Osteocyte (in vitro differentiated cells): ENCODE measurements around the gene PGLYRP3. TPM values are rescaled to one million over a fixed set of nuclear protein-coding genes. Genes with fewer than 3 reads are reported as not detected.

Experiments used
- DNase-seq: peaks from one replicate; pipeline ENCODE4 v3.0.0; 2021; ENCODE audit warnings: mixed read lengths; ENCODE audit not compliant: unreplicated experiment; ENCODE audit errors: extremely low spot score
- H3K27ac Mint-ChIP-seq: one replicate; pipeline ENCODE4 v1.8.0; 2021; ENCODE audit warnings: mild to moderate bottlenecking, mixed read lengths; ENCODE audit not compliant: unreplicated experiment
- H3K27me3 Mint-ChIP-seq: one replicate; pipeline ENCODE4 v1.8.0; 2021; ENCODE audit warnings: mixed read lengths; ENCODE audit not compliant: unreplicated experiment
- H3K36me3 Mint-ChIP-seq: one replicate; pipeline ENCODE4 v1.8.0; 2021; ENCODE audit warnings: mixed read lengths; ENCODE audit not compliant: unreplicated experiment
- H3K4me1 Mint-ChIP-seq: one replicate; pipeline ENCODE4 v1.8.0; 2021; ENCODE audit warnings: mixed read lengths; ENCODE audit not compliant: unreplicated experiment
- H3K4me3 Mint-ChIP-seq: one replicate; pipeline ENCODE4 v1.8.0; 2021; ENCODE audit warnings: mild to moderate bottlenecking, moderate library complexity, mixed read lengths; ENCODE audit not compliant: unreplicated experiment
- H3K9me3 Mint-ChIP-seq: one replicate; pipeline ENCODE4 v1.8.0; 2021; ENCODE audit warnings: mixed read lengths; ENCODE audit not compliant: unreplicated experiment
- total RNA-seq: library from RNA; stranded (reverse); gene quantifications from 2 replicates; pipeline ENCODE4 v1.2.1, GENCODE V29; 2021
- TF ChIP-seq, protein P1 (sequence below): fragments of 200-600 bp; sonication (generic); IDR thresholded peaks from 2 replicates; pipeline ENCODE4 v1.5.0; 2021; ENCODE audit warnings: antibody characterized with exemption, mild to moderate bottlenecking, moderate library complexity

The PGLYRP3 gene
- total RNA-seq, 1 donor from 2014 or later = not detected

DNA sequence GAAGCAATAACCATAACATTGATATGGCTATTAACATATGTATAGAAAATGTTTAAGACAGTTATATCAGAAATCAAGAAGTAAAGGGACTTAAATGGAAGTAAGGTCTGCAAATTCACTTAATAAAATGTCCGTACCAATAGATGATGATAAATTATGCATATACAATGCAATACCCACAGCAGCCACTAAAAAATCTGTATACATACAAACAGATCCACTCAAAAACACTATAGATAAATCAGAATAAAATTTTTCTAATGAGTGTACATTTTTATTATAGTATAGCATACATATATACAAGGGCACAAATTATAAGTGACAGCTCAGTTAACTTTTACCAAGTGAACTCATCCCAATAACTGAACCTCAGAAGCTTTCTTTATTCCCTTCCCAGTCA is 47.3 kb downstream of the PGLYRP3 start:
- Mint-ChIP-seq H3K27ac (no peak overlapping the region), H3K4me1 (peaks cover 11% of the 10 kb centered on the region), H3K9me3 (no peaks in the 10 kb centered on the region), H3K36me3 (no peaks in the 10 kb centered on the region), H3K27me3 (peaks cover 64% of the 10 kb centered on the region), H3K4me3 (no peak overlapping the region)
- TF ChIP-seq, protein P1, sequence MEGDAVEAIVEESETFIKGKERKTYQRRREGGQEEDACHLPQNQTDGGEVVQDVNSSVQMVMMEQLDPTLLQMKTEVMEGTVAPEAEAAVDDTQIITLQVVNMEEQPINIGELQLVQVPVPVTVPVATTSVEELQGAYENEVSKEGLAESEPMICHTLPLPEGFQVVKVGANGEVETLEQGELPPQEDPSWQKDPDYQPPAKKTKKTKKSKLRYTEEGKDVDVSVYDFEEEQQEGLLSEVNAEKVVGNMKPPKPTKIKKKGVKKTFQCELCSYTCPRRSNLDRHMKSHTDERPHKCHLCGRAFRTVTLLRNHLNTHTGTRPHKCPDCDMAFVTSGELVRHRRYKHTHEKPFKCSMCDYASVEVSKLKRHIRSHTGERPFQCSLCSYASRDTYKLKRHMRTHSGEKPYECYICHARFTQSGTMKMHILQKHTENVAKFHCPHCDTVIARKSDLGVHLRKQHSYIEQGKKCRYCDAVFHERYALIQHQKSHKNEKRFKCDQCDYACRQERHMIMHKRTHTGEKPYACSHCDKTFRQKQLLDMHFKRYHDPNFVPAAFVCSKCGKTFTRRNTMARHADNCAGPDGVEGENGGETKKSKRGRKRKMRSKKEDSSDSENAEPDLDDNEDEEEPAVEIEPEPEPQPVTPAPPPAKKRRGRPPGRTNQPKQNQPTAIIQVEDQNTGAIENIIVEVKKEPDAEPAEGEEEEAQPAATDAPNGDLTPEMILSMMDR = no peak
- DNase-seq = no peak

DNA sequence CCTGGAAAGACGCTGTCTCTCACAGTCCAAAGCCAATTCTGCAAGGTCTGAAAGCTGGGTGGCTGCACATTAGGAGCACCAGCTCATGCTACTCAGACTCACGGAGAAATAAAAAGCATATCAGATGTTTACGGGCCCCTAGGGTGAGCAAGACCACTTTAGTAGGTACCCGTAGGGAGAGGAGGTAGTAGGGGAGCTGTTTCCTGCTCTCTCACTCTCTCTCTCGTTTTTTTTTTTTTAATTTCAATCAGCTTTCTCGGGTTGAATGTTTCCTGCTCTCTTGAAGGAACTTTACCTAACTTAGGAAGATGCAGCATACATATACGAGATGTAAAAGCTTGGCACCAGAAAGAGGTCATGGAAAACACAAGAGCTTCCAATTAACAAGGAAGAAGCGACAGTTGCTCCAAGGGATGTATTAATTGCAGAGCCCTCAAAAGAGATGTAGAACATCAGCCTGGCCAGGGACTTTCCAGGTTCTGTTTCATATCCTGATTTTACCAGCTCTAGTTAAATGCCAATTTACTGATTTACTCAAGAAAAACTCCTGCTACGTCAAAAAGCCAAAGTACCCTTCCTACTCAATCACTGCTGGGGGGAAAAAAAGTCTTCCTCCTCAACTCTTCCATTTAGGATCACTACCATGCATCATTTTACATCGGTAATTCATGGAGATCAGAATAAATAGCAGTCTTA is 50.1 kb downstream of the PGLYRP3 start:
- Mint-ChIP-seq H3K27me3 (peaks cover 76% of the 10 kb centered on the region), H3K4me1 (peaks cover 12% of the 10 kb centered on the region), H3K36me3 (no peaks in the 10 kb centered on the region), H3K4me3 (no peak overlapping the region), H3K9me3 (no peaks in the 10 kb centered on the region), H3K27ac (no peak overlapping the region)
- TF ChIP-seq, protein P1 = no peak
- no peak for DNase-seq

DNA sequence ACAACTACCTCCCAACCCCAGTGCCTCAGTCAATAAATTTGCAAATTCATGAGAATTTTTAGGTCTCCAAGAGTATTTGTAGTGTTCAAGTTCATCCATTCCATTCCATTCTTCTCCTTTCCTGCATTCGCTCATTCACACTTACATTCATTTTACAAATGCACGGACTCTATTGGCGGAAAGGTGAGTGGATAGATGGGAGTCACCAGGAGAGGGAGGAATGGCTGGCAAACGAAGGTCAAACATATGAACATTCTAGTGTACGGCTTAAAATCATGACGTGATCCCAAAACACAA is 50.7 kb downstream of the PGLYRP3 start:
- Mint-ChIP-seq H3K4me1 (peaks cover 12% of the 10 kb centered on the region), H3K36me3 (no peaks in the 10 kb centered on the region), H3K4me3 (peak overlapping the region; percentile 44), H3K27me3 (peaks cover 74% of the 10 kb centered on the region), H3K27ac (no peak overlapping the region), H3K9me3 (no peaks in the 10 kb centered on the region)
- DNase-seq = no peak
- TF ChIP-seq, protein P1 = no peak

DNA sequence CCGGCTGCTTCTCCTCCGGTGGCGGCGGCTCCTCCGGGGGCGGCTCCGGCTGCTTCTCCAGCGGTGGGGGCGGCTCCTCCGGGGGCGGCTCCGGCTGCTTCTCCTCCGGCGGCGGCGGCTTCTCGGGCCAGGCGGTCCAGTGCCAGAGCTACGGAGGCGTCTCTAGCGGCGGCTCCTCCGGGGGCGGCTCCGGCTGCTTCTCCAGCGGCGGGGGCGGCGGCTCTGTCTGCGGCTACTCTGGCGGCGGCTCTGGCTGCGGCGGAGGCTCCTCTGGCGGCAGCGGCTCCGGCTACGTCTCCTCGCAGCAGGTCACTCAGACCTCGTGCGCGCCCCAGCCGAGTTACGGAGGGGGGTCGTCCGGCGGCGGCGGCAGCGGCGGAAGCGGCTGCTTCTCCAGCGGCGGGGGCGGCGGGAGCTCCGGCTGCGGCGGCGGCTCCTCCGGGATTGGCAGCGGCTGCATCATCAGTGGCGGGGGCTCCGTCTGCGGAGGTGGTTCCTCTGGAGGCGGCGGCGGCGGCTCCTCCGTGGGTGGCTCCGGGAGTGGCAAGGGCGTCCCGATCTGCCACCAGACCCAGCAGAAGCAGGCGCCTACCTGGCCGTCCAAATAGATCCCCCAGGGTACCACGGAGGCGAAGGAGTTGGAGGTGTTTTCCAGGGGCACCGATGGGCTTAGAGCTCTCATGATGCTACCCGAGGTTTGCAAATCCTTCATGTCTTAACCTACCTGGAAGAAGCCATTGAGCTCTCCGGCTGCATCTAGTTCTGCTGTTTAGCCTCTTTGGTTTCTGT is 51.3 kb downstream of the PGLYRP3 start:
- Mint-ChIP-seq H3K36me3 (no peaks in the 10 kb centered on the region), H3K27me3 (peaks cover 70% of the 10 kb centered on the region), H3K4me3 (peak overlapping the region; percentile 44), H3K9me3 (no peaks in the 10 kb centered on the region), H3K27ac (no peak overlapping the region), H3K4me1 (peaks cover 12% of the 10 kb centered on the region)
- DNase-seq = no peak
- TF ChIP-seq, protein P1 = no peak

DNA sequence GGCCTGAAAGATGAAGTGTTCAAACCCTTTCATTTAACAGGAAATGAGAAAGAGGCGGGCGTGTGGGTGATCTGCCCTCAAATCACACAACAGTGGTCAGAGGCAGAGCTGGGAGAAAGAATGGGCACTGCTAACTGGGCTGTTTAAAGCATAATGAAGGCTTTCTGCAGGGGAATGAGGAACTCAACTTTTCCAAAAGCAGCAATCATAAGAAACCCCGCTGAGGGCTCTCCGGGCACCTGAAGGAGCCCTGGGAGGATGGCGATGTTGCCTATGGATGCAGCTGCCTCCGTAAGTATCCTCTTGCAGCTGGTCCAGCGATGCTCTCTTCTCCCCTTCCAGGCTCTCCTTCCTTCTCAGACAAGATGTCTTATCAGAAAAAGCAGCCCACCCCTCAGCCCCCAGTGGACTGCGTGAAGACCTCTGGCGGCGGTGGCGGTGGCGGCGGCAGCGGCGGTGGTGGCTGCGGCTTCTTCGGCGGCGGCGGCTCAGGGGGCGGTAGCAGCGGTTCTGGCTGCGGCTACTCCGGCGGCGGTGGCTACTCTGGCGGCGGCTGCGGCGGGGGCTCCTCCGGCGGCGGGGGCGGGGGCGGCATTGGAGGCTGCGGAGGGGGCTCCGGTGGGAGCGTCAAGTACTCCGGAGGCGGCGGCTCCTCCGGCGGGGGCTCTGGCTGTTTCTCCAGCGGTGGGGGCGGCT is 52.0 kb downstream of the PGLYRP3 start:
- Mint-ChIP-seq H3K27ac (no peak overlapping the region), H3K36me3 (no peaks in the 10 kb centered on the region), H3K9me3 (no peaks in the 10 kb centered on the region), H3K4me3 (peak overlapping the region; percentile 60), H3K4me1 (peaks cover 12% of the 10 kb centered on the region), H3K27me3 (peaks cover 64% of the 10 kb centered on the region)
- TF ChIP-seq, protein P1 = no peak
- DNase-seq = no peak
